ENCODE data around the gene TMEM51. TPM values are rescaled to one million over a fixed set of nuclear protein-coding genes. Genes with fewer than 3 reads are reported as not detected.
A peak's percentile ranks its signal among the peaks of the same experiment; 100 is the strongest.

TMEM51 gene
- total and polyA plus RNA-seq, 10 donors: 3.5 to 13.8 (median 7.5) TPM

- intact Hi-C loops (cut with DNase I; ENCODE audit: low total_unique reads): no loop called here
- peak overlapping the region in 6 of 8 donors; percentile 9 to 58 (median 36) for H3K27ac ChIP-seq
- 18 to 30% (median 26%) methylated on average over 5 of the region's 5 CpGs for WGBS, 5 donors
Measured at GRCh38 chr1:15168479-15168878, 14.9 kb downstream of the TMEM51 start.

DNA sequence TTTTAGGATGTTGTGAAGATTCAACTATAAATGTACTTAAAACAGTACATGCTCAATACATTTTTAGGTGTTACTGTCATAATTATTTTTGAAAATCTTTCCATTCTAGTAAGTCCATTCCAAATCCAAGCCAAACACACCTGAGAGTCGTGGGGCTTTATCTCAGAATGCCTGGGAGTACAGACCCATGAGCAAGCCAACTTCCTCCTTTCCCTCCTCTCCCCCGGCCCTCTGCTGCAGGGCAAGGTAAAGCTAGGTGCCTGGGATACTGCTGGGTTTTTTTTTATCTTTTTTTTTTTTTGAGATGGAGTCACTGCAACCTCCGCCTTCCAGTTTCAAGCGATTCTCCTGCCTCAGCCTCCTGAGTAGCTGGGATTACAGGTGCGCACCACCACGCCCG lies 16.5 kb downstream of the TMEM51 start:
- peaks cover 10 to 40% (median 15%) of the 10 kb centered on the region in 6 donors for H3K4me1 ChIP-seq
- TF ChIP-seq POLR2AphosphoS5 (IDR thresholded peaks at IDR 0.05): no peak
- no peak for TF ChIP-seq CTCF (IDR thresholded peaks at IDR 0.05 in 8 of 11, conservative IDR thresholded peaks at IDR 0.05 in 3 of 11)
- TF ChIP-seq POLR2A (IDR thresholded peaks at IDR 0.05): no peak
- H3K27ac ChIP-seq: no peak overlapping the region
- intact Hi-C loops (cut with DNase I; ENCODE audit: low total_unique reads): no loop called here
- H3K36me3 ChIP-seq: no peaks in the 10 kb centered on the region
- no peak for DNase-seq
- no peaks in the 10 kb centered on the region for H3K27me3 ChIP-seq (replicated peaks in 1 of 7)
- WGBS, 5 donors: 82 to 89% (median 87%) methylated on average over 7 of the region's 7 CpGs
- H3K9me3 ChIP-seq: no peaks in the 10 kb centered on the region
- no peak overlapping the region for H3K4me3 ChIP-seq

More at GRCh38 chr1:15168479-15168878, 14.9 kb downstream of the TMEM51 start:
- DNase-seq: no peak
- no peaks in the 10 kb centered on the region for H3K36me3 ChIP-seq
- H3K27me3 ChIP-seq (replicated peaks in 1 of 7): no peaks in the 10 kb centered on the region
- no peaks in the 10 kb centered on the region for H3K9me3 ChIP-seq
- TF ChIP-seq POLR2AphosphoS5 (IDR thresholded peaks at IDR 0.05) (no peak), POLR2A (IDR thresholded peaks at IDR 0.05) (no peak), CTCF (IDR thresholded peaks at IDR 0.05 in 8 of 11, conservative IDR thresholded peaks at IDR 0.05 in 3 of 11) (no peak)
- no peak overlapping the region for H3K4me3 ChIP-seq
- peaks cover 10 to 35% (median 15%) of the 10 kb centered on the region in 6 donors for H3K4me1 ChIP-seq

- no peaks in the 10 kb centered on the region for H3K27me3 ChIP-seq (replicated peaks in 1 of 7)
- H3K27ac ChIP-seq: no peak overlapping the region
- H3K4me1 ChIP-seq: peaks cover 10 to 41% (median 15%) of the 10 kb centered on the region in 6 donors
- H3K36me3 ChIP-seq: no peaks in the 10 kb centered on the region
- intact Hi-C loops (cut with DNase I; ENCODE audit: low total_unique reads): no loop called here
- no peak for DNase-seq
- no peaks in the 10 kb centered on the region for H3K9me3 ChIP-seq
- TF ChIP-seq POLR2A (IDR thresholded peaks at IDR 0.05): no peak
- TF ChIP-seq POLR2AphosphoS5 (IDR thresholded peaks at IDR 0.05): no peak
- no peak for TF ChIP-seq CTCF (IDR thresholded peaks at IDR 0.05 in 8 of 11, conservative IDR thresholded peaks at IDR 0.05 in 3 of 11)
- no peak overlapping the region for H3K4me3 ChIP-seq
- 77 to 85% (median 81%) methylated on average over 15 of the region's 15 CpGs for WGBS, 5 donors
Measured at GRCh38 chr1:15171271-15171908, 17.8 kb downstream of the TMEM51 start.

DNA sequence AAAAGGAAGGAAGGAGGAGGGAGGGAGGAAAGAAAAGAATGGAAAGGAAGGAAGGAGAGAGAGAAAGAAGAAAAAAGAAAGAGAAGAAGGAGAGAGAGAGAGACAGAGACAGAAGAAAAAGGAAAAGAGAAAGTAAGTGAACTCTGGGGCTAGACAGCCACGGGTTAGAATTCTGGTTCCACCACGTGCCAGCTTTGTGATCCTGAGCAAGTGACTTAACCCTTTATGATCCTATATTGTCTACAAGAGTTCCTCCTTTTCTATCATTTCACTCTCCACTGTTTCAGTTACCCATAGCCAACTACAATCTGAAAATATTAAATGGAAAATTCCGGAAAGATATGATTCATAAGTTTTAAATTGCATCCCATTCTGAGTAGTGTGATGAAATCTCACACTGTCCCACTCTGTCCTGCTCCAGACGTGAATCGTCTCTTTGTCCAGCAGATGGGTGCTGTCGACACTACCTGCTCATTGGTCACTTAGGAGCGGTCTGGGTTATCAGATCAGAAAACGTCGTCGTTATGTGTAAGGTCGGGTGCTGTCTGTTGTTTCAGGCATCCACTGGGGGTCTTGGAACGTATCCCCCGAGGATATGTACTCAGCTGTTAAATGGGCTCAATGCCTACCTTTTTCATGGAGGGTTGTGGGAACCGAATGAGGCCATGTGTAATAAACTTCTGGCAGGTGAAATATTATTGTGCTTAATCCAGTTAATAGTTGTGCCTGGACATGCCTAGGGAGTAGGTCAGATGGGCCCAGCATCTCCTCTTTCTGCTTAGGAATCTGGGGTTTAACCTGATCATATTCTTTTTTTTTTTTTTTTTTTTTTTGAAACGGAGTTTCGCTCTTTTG lies 19.1 kb downstream of the TMEM51 start:
- intact Hi-C loops (cut with DNase I; ENCODE audit: low total_unique reads): no loop called here
- Histone ChIP-seq H3K4me1 (peaks cover 12 to 50% (median 23%) of the 10 kb centered on the region in 6 donors), H3K27ac (no peak overlapping the region), H3K36me3 (no peaks in the 10 kb centered on the region), H3K4me3 (no peak overlapping the region), H3K9me3 (no peaks in the 10 kb centered on the region), H3K27me3 (replicated peaks in 1 of 7) (no peaks in the 10 kb centered on the region)
- TF ChIP-seq POLR2AphosphoS5 (IDR thresholded peaks at IDR 0.05): no peak
- TF ChIP-seq POLR2A (IDR thresholded peaks at IDR 0.05): no peak
- no peak for TF ChIP-seq CTCF (IDR thresholded peaks at IDR 0.05 in 8 of 11, conservative IDR thresholded peaks at IDR 0.05 in 3 of 11)
- no peak for DNase-seq
- WGBS, 5 donors: 72 to 80% (median 76%) methylated on average over 16 of the region's 16 CpGs

Measured in spleen (tissue), 11 donors.